GM19035 (cell line): ENCODE data around the gene SNX30.

ENCODE experiments used
- ATAC-seq: cut with Tn5 transposase; IDR thresholded peaks from one replicate; pipeline ENCODE4 v1.9.1; 2021; ENCODE audit not compliant: unreplicated experiment

The SNX30 gene

GRCh38 chr9:112819635-112820496, 69.3 kb downstream of the SNX30 start:
- no peak for ATAC-seq

- no peak for ATAC-seq
These were observed 70.3 kb downstream of the SNX30 start for GRCh38 chr9:112820881-112821280.

GRCh38 chr9:112822618-112823017, 72.1 kb downstream of the SNX30 start:
- no peak for ATAC-seq

GRCh38 chr9:112823257-112823656, 72.7 kb downstream of the SNX30 start:
- no peak for ATAC-seq

GRCh38 chr9:112831281-112831851, 80.8 kb downstream of the SNX30 start:
- ATAC-seq = no peak

- ATAC-seq = no peak
These were observed 81.4 kb downstream of the SNX30 start for GRCh38 chr9:112831969-112832368.

GRCh38 chr9:112833081-112833480, 82.5 kb downstream of the SNX30 start:
- no peak for ATAC-seq

GRCh38 chr9:112836394-112836793, 85.8 kb downstream of the SNX30 start:
- no peak for ATAC-seq

GRCh38 chr9:112838342-112838741, 87.8 kb downstream of the SNX30 start:
- ATAC-seq = no peak

- ATAC-seq = no peak
These were observed 88.8 kb downstream of the SNX30 start for GRCh38 chr9:112839331-112839730.

GRCh38 chr9:112841261-112841660, 90.7 kb downstream of the SNX30 start:
- ATAC-seq = no peak

GRCh38 chr9:112842555-112842954, 92.0 kb downstream of the SNX30 start:
- no peak for ATAC-seq

- ATAC-seq = peak; percentile 80
These were observed 94.4 kb downstream of the SNX30 start for GRCh38 chr9:112844771-112845542.

GRCh38 chr9:112846528-112847488, 96.2 kb downstream of the SNX30 start:
- no peak for ATAC-seq

GRCh38 chr9:112848316-112849151, 98.0 kb downstream of the SNX30 start:
- no peak for ATAC-seq

GRCh38 chr9:112849363-112849922, 98.9 kb downstream of the SNX30 start:
- ATAC-seq = no peak

GRCh38 chr9:112850840-112851239, 100.3 kb downstream of the SNX30 start:
- ATAC-seq = no peak

- ATAC-seq = no peak
These were observed 102.4 kb downstream of the SNX30 start for GRCh38 chr9:112852741-112853504.
